Camera-type eye (tissue), 1 donor: Measurements from ENCODE around the gene CD4. TPM values are rescaled to one million over a fixed set of nuclear protein-coding genes. Genes with fewer than 3 reads are reported as not detected.

ENCODE experiments used
- total RNA-seq: library from RNA; depleted of rRNA; stranded (reverse); fragments of >200 nt; gene quantifications from one replicate; pipeline ENCODE4 v1.2.3, GENCODE V29; 2014

The CD4 gene
- total RNA-seq, result 7.2 TPM

DNA sequence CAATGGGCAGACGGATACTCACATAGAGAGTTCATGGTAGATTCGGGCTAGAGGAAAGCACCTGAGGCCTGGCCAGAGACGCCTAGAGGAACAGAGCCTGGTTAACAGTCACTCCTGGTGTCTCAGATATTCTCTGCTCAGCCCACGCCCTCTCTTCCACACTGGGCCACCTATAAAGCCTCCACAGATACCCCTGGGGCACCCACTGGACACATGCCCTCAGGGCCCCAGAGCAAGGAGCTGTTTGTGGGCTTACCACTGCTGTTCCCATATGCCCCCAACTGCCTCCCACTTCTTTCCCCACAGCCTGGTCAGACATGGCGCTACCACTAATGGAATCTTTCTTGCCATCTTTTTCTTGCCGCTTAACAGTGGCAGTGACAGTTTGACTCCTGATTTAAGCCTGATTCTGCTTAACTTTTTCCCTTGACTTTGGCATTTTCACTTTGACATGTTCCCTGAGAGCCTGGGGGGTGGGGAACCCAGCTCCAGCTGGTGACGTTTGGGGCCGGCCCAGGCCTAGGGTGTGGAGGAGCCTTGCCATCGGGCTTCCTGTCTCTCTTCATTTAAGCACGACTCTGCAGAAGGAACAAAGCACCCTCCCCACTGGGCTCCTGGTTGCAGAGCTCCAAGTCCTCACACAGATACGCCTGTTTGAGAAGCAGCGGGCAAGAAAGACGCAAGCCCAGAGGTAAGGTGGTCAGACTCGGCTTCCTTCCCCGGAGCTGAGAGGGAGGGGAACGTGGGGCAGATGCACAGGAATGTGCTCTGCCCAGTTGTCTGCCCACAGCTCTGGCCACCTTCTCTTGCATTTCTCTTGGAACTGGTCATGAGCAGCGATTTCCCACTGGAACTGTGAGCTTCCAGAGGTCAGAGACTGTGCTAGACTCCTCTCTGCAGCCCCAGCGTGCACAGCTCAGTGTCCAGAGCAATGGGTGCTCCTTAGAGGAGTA is at the start of gene CD4:
TSS of gene CD4 (plus strand) at position 557 of the 953 bp plus-strand sequence. CDS start 10,611 bp downstream, outside the sequence.

DNA sequence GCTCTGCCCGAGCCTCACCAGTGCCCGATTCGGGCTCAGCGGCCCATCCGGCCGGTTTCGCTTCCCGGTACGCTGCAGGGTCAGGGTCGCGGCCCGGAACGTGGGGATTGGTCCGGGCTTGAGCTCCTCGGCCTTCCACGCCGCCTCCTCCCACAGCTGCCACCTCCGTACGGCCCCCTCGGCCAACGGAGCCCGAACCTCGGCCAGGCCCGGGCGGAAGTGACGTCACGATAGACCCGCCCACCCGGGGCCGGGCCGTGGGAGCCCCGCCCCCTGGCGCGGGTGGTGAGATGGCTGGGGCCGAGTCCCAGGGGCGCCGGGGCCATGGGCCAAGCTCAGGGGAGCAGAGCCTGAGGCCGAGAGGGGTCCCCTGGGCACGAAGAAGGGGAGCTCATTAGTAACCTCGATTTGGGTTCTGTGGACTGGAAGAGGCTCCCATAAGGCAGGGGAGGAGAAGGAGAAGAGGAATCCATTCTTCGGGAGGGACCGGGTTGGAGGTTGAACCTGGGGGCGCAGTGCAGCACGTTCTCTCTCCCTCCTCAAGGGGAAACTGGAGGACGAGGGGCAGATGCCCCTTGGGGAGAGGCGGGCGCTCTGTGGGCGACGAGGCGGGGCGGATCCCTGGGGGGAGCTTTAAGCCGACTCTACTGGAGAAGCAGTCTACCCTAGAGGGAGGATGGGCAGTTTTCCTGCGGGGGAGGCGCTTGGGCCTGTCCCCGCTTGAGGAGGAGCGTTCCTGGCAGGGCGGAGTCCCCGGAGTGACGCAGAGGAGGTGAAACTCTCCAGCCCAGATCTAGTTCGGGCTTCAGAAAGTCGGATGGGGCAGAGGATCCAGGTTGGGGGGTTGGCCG is 36.2 kb upstream of the CD4 start, which contains the start of gene MLF2:
TSS of gene MLF2 (minus strand) at position 221 of the 851 bp plus-strand sequence. CDS start 807 bp downstream, outside the sequence.

DNA sequence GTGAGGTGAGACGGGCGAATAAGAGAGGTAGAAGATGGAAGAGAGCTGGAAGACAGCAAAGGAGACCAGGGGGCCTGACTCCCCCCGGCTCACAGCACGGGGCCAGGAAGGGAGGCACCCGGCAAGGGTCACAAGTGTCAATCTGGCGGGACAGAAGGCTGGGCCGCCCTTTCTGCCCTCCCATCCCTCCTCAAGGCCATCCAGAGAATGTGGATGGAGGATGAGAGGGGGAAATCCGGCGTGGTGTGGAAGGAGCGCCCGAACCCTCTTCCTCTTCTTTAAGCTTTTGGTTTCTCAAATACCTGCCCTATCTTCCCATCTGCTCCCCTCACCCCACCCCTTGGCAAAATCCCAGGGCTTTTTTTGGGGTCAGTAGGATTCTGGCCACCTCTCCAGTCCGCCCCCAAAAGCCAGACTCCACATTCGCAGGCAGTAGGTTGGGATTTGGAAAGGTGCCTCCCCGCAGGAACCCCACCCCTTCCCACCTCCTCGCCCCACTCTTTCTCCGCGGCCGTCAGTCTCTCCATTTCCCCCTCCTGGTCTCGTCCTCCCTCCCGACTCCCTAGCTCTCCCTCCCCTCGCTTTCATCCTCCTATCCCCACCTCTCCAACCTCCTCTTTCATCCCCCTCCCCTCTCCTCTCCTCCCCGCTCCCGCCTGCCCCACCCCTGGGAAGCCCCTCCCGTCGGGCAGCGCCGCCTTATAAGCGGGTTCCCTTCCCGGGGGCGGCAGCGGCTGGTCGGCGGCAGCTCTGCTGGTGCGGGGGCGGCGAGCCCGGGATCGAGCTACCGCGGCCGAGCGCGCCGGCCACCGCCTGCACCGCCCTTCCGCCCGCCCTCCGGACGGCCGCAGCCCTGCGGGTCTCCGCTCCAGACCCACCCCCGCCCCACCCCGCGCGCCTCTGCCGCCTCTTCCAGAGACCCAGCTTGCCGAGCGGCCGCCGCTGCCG is 23.4 kb upstream of the CD4 start, which contains the start of gene PTMS:
TSS of gene PTMS (plus strand) at position 730 of the 948 bp plus-strand sequence. CDS start 343 bp downstream, outside the sequence.

DNA sequence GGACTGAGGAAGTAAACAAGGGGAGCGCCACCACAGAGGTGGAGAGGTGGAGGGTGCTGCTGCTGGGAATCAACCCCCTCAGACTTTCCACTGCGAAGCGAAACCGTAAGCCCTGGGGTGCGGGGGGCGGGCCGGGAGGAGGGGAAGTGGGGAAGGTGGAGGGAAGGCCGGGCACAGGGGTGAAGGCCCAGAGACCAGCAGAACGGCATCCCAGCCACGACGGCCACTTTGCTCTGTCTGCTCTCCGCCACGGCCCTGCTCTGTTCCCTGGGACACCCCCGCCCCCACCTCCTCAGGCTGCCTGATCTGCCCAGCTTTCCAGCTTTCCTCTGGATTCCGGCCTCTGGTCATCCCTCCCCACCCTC is 17.0 kb upstream of the CD4 start, which contains the start of gene LAG3:
TSS of gene LAG3 (plus strand) at position 190 of the 365 bp plus-strand sequence. CDS start 333 bp downstream, outside the sequence.

DNA sequence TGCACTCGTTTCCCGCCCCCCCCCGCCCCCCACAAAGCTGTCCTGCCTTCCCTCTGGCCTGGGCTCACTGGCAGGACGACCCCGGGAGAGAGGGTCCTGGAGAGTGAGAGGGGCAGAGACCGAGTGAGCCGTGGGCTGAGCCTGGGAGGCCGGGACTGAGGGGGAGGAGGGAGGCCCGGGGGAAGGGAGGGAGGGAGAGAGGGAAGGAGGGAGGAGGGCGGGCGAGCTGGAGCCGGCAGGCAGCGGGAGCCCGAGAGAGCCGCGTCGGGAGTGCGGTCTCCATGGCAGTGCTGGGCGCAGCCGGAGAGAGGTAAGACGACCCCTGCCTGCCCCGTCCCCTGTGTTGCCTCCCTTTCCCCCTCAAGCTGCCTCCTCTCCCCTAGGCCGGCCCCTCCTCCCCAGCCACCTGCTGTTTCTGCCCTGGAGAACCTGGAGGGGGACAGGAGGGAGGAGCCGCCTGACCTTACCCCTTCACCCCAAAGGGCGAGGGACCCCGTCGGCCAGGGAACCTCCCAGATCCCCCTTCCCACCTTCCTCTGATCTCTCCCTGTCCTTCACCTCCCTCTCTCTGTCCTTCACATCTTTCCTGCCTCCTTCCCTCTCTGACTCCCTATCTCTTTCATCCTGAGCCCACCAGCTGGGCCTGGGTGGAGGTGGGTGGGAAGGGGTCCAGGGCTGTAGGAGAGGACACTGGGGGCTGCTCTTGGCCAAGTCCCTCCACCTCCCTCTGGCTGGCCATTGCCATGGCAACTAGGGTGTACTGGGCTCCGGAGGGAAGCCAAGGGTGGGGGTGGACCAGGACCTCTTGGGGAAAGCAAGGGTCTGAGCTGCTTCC is 32.5 kb downstream of the CD4 start, which contains the start of gene GPR162:
TSS of gene GPR162 (plus strand) at position 231 of the 835 bp plus-strand sequence. CDS start 2,078 bp downstream, outside the sequence.

DNA sequence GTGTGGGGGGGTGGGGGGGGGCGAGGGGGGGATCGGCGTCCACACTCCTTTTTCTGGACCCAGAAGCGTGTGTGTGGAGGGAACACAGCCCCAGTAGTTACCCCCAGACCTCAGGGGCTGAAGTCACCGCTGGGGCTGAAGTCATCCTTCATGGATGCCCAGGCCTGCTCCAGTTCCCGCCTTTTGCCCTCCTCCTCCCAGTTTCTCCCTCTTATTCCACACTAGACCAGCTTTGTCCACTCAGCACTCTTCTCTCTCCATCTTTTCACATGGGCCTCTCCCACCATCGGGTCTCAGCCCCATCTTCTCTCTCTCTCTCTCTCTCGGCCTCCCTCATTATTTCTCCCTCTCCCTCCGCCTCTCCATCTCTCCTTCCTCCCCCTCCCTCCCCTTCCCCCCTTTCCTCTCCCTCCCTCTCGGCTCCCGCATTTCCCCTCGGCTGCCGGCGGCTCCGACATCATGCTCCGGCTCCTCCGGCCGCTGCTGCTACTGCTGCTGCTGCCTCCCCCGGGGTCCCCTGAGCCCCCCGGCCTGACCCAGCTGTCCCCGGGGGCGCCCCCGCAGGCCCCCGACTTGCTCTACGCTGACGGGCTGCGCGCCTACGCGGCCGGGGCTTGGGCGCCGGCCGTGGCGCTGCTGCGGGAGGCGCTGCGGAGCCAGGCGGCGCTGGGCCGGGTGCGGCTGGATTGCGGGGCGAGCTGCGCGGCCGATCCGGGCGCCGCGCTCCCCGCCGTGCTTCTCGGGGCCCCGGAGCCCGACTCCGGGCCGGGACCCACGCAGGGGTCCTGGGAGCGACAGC is 38.9 kb downstream of the CD4 start, which contains the start of gene P3H3:
TSS of gene P3H3 (plus strand) at position 426 of the 799 bp plus-strand sequence. CDS start at position 460, 34 bp downstream.

DNA sequence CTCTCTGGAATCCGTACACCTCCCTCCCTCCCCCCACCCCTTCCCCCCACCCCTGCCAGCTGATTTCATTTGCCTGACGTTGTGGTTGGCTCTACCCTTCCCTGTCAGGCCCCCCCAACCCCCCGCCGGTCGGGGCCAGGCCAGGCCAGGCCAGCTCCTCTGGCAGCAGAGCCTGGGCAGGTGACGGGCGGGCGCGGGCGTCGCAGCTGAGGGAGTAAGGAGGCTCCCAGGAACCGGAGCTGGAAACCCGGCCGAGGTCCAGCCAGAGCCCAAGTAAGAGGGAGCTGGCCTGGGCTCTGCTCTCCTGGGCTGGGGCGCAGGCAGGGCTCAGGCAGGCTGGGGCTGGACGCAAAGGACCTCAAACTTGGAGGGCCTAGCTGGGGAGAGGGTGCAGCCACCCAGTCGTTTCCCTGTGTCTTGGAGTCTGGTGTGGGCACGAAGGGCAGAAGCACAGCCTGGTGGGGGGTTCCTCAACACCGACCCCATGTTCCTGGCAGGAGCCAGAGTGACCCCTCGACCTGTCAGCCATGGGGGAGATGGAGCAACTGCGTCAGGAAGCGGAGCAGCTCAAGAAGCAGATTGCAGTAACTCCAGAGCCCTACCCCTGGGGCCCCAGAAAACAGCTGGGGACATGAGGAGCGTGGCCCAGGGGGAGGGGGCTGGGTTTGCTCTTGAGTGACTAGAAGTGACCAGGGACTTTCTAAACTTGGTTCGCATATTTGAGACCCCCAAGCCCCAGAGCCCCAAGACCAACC is 51.6 kb downstream of the CD4 start, which contains the start of gene GNB3:
TSS of gene GNB3 (plus strand) at position 165 of the 755 bp plus-strand sequence. CDS start at position 528, 363 bp downstream.

DNA sequence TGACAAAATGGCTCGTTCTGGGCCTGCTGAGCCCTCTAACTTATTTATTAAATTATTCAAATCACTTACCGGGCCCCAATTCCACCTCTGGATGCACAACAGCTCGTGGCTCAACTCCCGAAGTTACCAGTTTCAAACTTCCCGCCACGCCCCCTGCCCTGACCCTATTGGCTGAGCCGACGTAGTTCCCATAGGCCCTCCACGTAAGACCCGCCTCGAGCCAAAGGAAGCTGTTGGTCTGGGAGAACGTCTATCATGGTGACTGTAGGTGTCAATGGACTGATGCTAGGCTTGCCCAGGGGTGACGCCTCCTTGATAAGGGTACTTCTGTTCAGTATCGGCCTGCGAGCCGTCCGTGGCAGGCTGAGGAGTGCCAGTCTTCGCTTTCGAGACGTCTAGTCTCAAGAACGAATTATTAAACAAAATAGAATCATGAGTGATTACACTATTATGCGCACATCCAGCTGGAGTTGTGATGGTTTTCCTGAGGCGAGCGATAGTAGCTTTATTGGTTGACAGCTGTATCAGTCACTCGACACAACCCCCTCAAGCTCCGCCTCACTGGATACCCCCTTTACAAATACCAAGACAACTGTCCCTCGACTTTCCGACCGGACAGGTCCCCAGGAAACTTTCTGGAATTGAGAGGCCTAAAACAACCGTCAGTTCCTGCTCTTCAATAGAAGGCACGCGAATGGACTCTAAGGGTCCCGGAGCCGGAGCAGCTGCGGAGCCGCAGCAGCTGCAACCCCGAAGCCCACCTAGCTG is 62.0 kb downstream of the CD4 start, which contains the start of gene CDCA3:
TSS of gene CDCA3 (minus strand) at position 134 of the 768 bp plus-strand sequence. CDS start 334 bp downstream, outside the sequence.

DNA sequence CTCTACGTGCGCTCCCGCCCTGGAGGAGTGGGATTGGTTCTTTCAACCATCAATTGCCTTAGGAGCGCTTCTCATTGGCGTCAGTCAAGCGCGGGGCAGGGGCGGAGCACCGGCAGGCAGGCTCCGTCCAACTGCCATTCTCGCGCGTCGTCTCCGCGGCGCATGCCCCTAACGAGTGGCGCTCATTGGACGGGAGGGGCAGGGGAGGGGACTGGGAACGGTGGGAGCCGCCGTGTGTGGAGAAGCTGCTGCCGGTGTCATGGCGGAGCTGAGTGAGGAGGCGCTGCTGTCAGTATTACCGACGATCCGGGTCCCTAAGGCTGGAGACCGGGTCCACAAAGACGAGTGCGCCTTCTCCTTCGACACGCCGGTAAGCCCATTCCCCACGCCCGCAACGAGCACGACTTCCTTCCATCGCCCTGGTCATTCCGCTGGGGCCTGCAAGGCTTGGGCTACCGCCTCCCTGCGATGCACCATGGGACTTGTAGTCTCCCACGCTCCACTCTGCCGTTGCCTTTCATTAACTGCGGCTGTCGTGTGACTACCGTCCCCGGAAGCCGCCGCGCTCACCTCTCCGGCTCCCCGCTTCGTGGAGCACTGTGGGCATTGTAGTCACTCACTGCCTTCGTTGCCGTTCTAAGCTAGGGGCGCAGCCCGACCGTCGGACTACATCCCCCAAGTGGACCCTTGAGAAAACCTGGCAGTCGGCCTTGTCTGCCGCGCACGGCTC is 62.8 kb downstream of the CD4 start, which contains the start of gene USP5:
TSS of gene USP5 (plus strand) at position 230 of the 730 bp plus-strand sequence. CDS start at position 260, 30 bp downstream.

DNA sequence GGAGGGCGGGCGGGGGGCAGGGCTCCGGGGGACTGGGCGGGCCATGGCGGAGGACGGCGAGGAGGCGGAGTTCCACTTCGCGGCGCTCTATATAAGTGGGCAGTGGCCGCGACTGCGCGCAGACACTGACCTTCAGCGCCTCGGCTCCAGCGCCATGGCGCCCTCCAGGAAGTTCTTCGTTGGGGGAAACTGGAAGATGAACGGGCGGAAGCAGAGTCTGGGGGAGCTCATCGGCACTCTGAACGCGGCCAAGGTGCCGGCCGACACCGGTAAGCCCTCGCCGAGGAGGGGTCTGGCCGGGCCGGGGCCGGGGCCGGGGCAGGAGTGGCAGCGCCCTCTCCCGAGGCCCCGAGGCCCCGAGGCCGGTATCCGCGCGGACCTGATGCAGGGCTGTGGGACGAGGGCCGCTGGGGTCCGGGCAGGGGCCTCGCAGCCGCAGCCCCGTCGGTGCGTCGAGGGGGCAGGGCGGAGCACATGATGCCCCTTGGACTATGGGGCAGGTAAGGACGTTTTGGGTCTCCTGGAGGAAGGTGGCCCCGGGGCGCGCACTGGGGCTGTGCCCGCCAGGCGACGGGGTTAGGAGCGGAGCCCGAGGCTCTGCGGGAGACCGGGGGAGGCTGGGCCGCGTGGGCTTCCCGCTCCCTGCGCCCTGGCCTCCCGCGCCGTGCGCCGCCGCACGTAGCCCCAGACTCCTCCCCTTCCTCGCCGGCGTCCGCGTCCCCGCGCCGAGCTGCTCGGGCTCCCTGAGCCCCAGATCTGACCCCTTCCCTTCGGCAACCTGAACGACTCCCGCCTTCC is 78.3 kb downstream of the CD4 start, which contains the start of gene TPI1:
TSS of gene TPI1 (plus strand) at position 119 of the 798 bp plus-strand sequence. CDS start at position 155, 36 bp downstream.

Other genes starting within 250 kb of the CD4 start
- gene IFFO1, start 233.5 kb upstream of the CD4 start, total RNA-seq, result 17.6 TPM
- 20.6 TPM for gene NOP2, start 221.2 kb upstream of the CD4 start, total RNA-seq
- gene CHD4, start 182.1 kb upstream of the CD4 start, total RNA-seq, result 275 TPM
- 0.88 TPM for gene LPAR5, start 153.6 kb upstream of the CD4 start, total RNA-seq
- 0.49 TPM for gene ACRBP, start 142.1 kb upstream of the CD4 start, total RNA-seq
- gene ING4, start 126.4 kb upstream of the CD4 start, total RNA-seq, result 121 TPM
- gene ZNF384, start 100.2 kb upstream of the CD4 start, total RNA-seq, result 40.8 TPM
- 2.2 TPM for gene PIANP, start 88.7 kb upstream of the CD4 start, total RNA-seq
- 47.9 TPM for gene COPS7A, start 65.5 kb upstream of the CD4 start, total RNA-seq
- 153 TPM for gene MLF2, start 36.4 kb upstream of the CD4 start, total RNA-seq
- 186 TPM for gene PTMS, start 23.2 kb upstream of the CD4 start, total RNA-seq
- gene LAG3, start 17.0 kb upstream of the CD4 start, total RNA-seq, result 0.60 TPM
- gene GPR162, start 32.3 kb downstream of the CD4 start, total RNA-seq, result 35.4 TPM
- gene P3H3, start 38.9 kb downstream of the CD4 start, total RNA-seq, result 97.3 TPM
- 223 TPM for gene GNB3, start 51.4 kb downstream of the CD4 start, total RNA-seq
- 6.3 TPM for gene CDCA3, start 61.8 kb downstream of the CD4 start, total RNA-seq
- gene USP5, start 62.6 kb downstream of the CD4 start, total RNA-seq, result 52.8 TPM
- gene TPI1, start 78.0 kb downstream of the CD4 start, total RNA-seq, result 547 TPM
- 5.1 TPM for gene SPSB2, start 83.8 kb downstream of the CD4 start, total RNA-seq
- 14.5 TPM for gene LRRC23, start 115.3 kb downstream of the CD4 start, total RNA-seq
- gene ENO2, start 125.1 kb downstream of the CD4 start, total RNA-seq, result 172 TPM
- gene ATN1, start 138.4 kb downstream of the CD4 start, total RNA-seq, result 50.9 TPM
- gene RNU7-1, start 154.3 kb downstream of the CD4 start, total RNA-seq, result not detected
- 139 TPM for gene C12orf57, start 154.5 kb downstream of the CD4 start, total RNA-seq
- gene PTPN6, start 161.8 kb downstream of the CD4 start, total RNA-seq, result 5.1 TPM
- gene PHB2, start 181.1 kb downstream of the CD4 start, total RNA-seq, result 135 TPM
- gene EMG1, start 181.4 kb downstream of the CD4 start, total RNA-seq, result 34.5 TPM
- 14.7 TPM for gene LPCAT3, start 228.9 kb downstream of the CD4 start, total RNA-seq